H9 (cell line): ENCODE measurements around the gene FAM13A. TPM values are rescaled to one million over a fixed set of nuclear protein-coding genes. Genes with fewer than 3 reads are reported as not detected.

ENCODE experiments used
- DNase-seq: peaks from one replicate; pipeline ENCODE4 v3.0.0-alpha.2; 2017
- H2AFZ ChIP-seq: one replicate; pipeline ENCODE4 v1.6.1; 2013; ENCODE audit warnings: mild to moderate bottlenecking, low read length, control low read depth, moderate library complexity
- H2AK5ac ChIP-seq: 2 replicates; pipeline ENCODE4 v1.6.1; 2013; ENCODE audit warnings: low read length, control low read depth, mixed read lengths; ENCODE audit not compliant: insufficient read length
- H2BK120ac ChIP-seq: one replicate; pipeline ENCODE4 v1.6.1; 2013; ENCODE audit warnings: low read depth, mild to moderate bottlenecking, low read length, control low read depth, inconsistent platforms; ENCODE audit not compliant: poor library complexity, severe bottlenecking
- H2BK12ac ChIP-seq: 2 replicates; pipeline ENCODE4 v1.6.1; 2013; ENCODE audit warnings: low read length, control low read depth, mixed read lengths, low read depth; ENCODE audit not compliant: insufficient read length
- H2BK15ac ChIP-seq: 2 replicates; pipeline ENCODE4 v1.6.1; 2013; ENCODE audit warnings: low read depth, low read length, control low read depth
- H2BK20ac ChIP-seq: one replicate; pipeline ENCODE4 v1.6.1; 2013; ENCODE audit warnings: low read depth, mild to moderate bottlenecking, low read length, control low read depth, inconsistent platforms; ENCODE audit not compliant: poor library complexity, severe bottlenecking
- H2BK5ac ChIP-seq: 2 replicates; pipeline ENCODE4 v1.6.1; 2013; ENCODE audit warnings: low read length, control low read depth, mixed read lengths; ENCODE audit not compliant: insufficient read length
- H3K14ac ChIP-seq: 2 replicates; pipeline ENCODE4 v1.6.1; 2013; ENCODE audit warnings: low read length, control low read depth; ENCODE audit not compliant: insufficient read depth
- H3K18ac ChIP-seq: 2 replicates; pipeline ENCODE4 v1.6.1; 2013; ENCODE audit warnings: low read depth, mild to moderate bottlenecking, mixed read lengths, low read length, control low read depth; ENCODE audit not compliant: insufficient read length
- H3K23ac ChIP-seq: 2 replicates; pipeline ENCODE4 v1.6.1; 2013; ENCODE audit warnings: low read length, control low read depth, mixed read lengths, low read depth; ENCODE audit not compliant: insufficient read length
- H3K23me2 ChIP-seq: 2 replicates; pipeline ENCODE4 v1.6.1; 2013; ENCODE audit warnings: low read depth, mild to moderate bottlenecking, mixed read lengths, low read length, control low read depth; ENCODE audit not compliant: insufficient read length, poor library complexity, severe bottlenecking
- H3K27ac ChIP-seq: 2 replicates; pipeline ENCODE4 v1.5.1; 2013; ENCODE audit warnings: low read length, control low read depth, mixed read lengths, low read depth; ENCODE audit not compliant: insufficient read length
- H3K27me3 ChIP-seq: 2 replicates; pipeline ENCODE4 v1.6.1; 2013; ENCODE audit warnings: low read length, control low read depth, inconsistent platforms; ENCODE audit not compliant: insufficient read depth
- H3K4ac ChIP-seq: 2 replicates; pipeline ENCODE4 v1.6.1; 2013; ENCODE audit warnings: low read depth, mild to moderate bottlenecking, control low read depth, inconsistent platforms, low read length, moderate library complexity
- H3K4me1 ChIP-seq: 2 replicates; pipeline ENCODE4 v1.6.1; 2013; ENCODE audit warnings: low read length, control low read depth, inconsistent platforms; ENCODE audit not compliant: insufficient read depth
- H3K4me2 ChIP-seq: 2 replicates; pipeline ENCODE4 v1.6.1; 2013; ENCODE audit warnings: low read length, control low read depth, mixed read lengths; ENCODE audit not compliant: insufficient read length, insufficient read depth
- H3K56ac ChIP-seq: 2 replicates; pipeline ENCODE4 v1.6.1; 2013; ENCODE audit warnings: low read depth, mild to moderate bottlenecking, mixed read lengths, low read length, control low read depth; ENCODE audit not compliant: insufficient read length
- H3K79me1 ChIP-seq: 2 replicates; pipeline ENCODE4 v1.6.1; 2013; ENCODE audit warnings: low read depth, mild to moderate bottlenecking, moderate library complexity, low read length, control low read depth, inconsistent platforms; ENCODE audit not compliant: insufficient read depth, poor library complexity, severe bottlenecking
- H3K79me2 ChIP-seq: 2 replicates; pipeline ENCODE4 v1.6.1; 2013; ENCODE audit warnings: low read length, control low read depth, inconsistent platforms; ENCODE audit not compliant: insufficient read depth
- H3K9ac ChIP-seq: 2 replicates; pipeline ENCODE4 v1.6.1; 2013; ENCODE audit warnings: low read length, control low read depth, mixed read lengths; ENCODE audit not compliant: insufficient read length; ENCODE audit errors: extremely low read depth
- H3K9me3 ChIP-seq: one replicate; pipeline ENCODE4 v1.6.1; 2013; ENCODE audit warnings: low read depth, low read length, inconsistent platforms; ENCODE audit not compliant: control insufficient read depth
- H3T11ph ChIP-seq: one replicate; pipeline ENCODE4 v1.6.1; 2013; ENCODE audit warnings: mild to moderate bottlenecking, low read length, control low read depth, inconsistent platforms
- H4K20me1 ChIP-seq: one replicate; pipeline ENCODE4 v1.6.1; 2013; ENCODE audit not compliant: control insufficient read depth, insufficient read length, insufficient read depth
- H4K5ac ChIP-seq: 2 replicates; pipeline ENCODE4 v1.6.1; 2013; ENCODE audit warnings: low read depth, mild to moderate bottlenecking, mixed read lengths, low read length, control low read depth; ENCODE audit not compliant: insufficient read length
- H4K8ac ChIP-seq: replicated peaks from 2 replicates; pipeline ENCODE4 v1.6.1; 2013; ENCODE audit warnings: low read length, control low read depth, mixed read lengths, low read depth; ENCODE audit not compliant: insufficient read length
- H4K91ac ChIP-seq: 2 replicates; pipeline ENCODE4 v1.6.1; 2013; ENCODE audit warnings: low read depth, mild to moderate bottlenecking, moderate library complexity, mixed read lengths, low read length, control low read depth; ENCODE audit not compliant: insufficient read length
- H3K27ac Mint-ChIP-seq, 3 experiments: 2 replicates in 2 of 3; 3 replicates in 1 of 3; pipeline ENCODE4 v1.8.0; 2020 to 2021; ENCODE audit warnings: mixed read lengths in 3 of 3, mild to moderate bottlenecking in 1 of 3, moderate library complexity in 1 of 3
- H3K27me3 Mint-ChIP-seq: 2 replicates; pipeline ENCODE4 v1.8.0; 2021; ENCODE audit warnings: low read depth, mild to moderate bottlenecking, moderate library complexity, mixed read lengths
- H3K36me3 Mint-ChIP-seq, 3 experiments: 2 replicates in 2 of 3; 3 replicates in 1 of 3; pipeline ENCODE4 v1.8.0; 2020 to 2021; ENCODE audit warnings: low read depth in 3 of 3, mixed read lengths in 3 of 3; ENCODE audit not compliant: insufficient read depth in 1 of 3
- H3K4me1 Mint-ChIP-seq, 2 experiments: 2 replicates each; pipeline ENCODE4 v1.8.0; 2020; ENCODE audit warnings: mixed read lengths in 2 of 2
- H3K4me3 Mint-ChIP-seq, 2 experiments: 2 replicates in 1 of 2; 3 replicates in 1 of 2; pipeline ENCODE4 v1.8.0; 2020 to 2021; ENCODE audit warnings: mild to moderate bottlenecking in 2 of 2, mixed read lengths in 2 of 2, moderate library complexity in 1 of 2
- H3K9me3 Mint-ChIP-seq, 2 experiments: 2 replicates in 1 of 2; 3 replicates in 1 of 2; pipeline ENCODE4 v1.8.0; 2020; ENCODE audit warnings: mild to moderate bottlenecking in 2 of 2, mixed read lengths in 2 of 2, moderate library complexity in 1 of 2
- CTCF ChIP-seq: fragments of 200-600 bp; sonication (generic); conservative IDR thresholded peaks from 3 replicates; pipeline ENCODE4 v1.8.0; 2021; ENCODE audit warnings: antibody characterized with exemption, mild to moderate bottlenecking
- WGBS: extraction: QIAGEN DNeasy Blood & Tissue Kit; methylation state at CpG from one replicate; pipeline ENCODE4 v1.1.7; 2013; ENCODE audit warnings: missing lambda C conversion rate, low lambda C conversion rate, mixed read lengths; ENCODE audit not compliant: insufficient read length; ENCODE audit errors: extremely low coverage; 5-methylcytosine and 5-hydroxymethylcytosine counted together
- total RNA-seq: library from RNA; stranded (reverse); gene quantifications from 2 replicates; pipeline ENCODE4 v1.2.1, GENCODE V29; 2021

The FAM13A gene
- total RNA-seq, 1 experiment from 2014 or later, result 12.7 TPM

- Mint-ChIP-seq H3K9me3 (no peaks in the 10 kb centered on the region), H3K4me1 (peaks cover 24 to 35% of the 10 kb centered on the region in 2 experiments), H3K27me3 (no peaks in the 10 kb centered on the region), H3K4me3 (peak overlapping the region in 1 of 2 experiments; percentile 21; a peak in 2 of 5 replicates), H3K36me3 (no peaks in the 10 kb centered on the region), H3K27ac (peak overlapping the region in 2 of 3 experiments; percentile 52 to 74; a peak in 4 of 7 replicates)
- Histone ChIP-seq H3K18ac (no peak overlapping the region), H3T11ph (no peak overlapping the region), H3K4ac (no peak overlapping the region), H3K56ac (no peak overlapping the region), H2BK20ac (no peak overlapping the region), H3K4me2 (no peak overlapping the region), H4K5ac (no peak overlapping the region), H3K9ac (peak overlapping the region; percentile 13), H2BK12ac (no peak overlapping the region), H3K27me3 (no peaks in the 10 kb centered on the region), H2BK15ac (no peak overlapping the region), H3K23me2 (peaks cover 3% of the 10 kb centered on the region), H3K4me1 (no peaks in the 10 kb centered on the region), H3K23ac (no peak overlapping the region), H4K91ac (no peak overlapping the region), H2AFZ (no peak overlapping the region), H2AK5ac (no peak overlapping the region), H3K79me1 (no peaks in the 10 kb centered on the region), H3K79me2 (no peaks in the 10 kb centered on the region), H2BK5ac (no peak overlapping the region), H4K20me1 (no peaks in the 10 kb centered on the region), H3K27ac (no peak overlapping the region), H4K8ac (no peak overlapping the region), H2BK120ac (no peak overlapping the region), H3K14ac (no peak overlapping the region), H3K9me3 (no peaks in the 10 kb centered on the region)
- DNase-seq, result no peak
- no CpG with 5 or more reads among the region's 10 CpGs for WGBS
- no peak for TF ChIP-seq CTCF
These were observed 236.1 kb downstream of the FAM13A start for GRCh38 chr4:88820698-88821415.
